GM21737 (cell line): ENCODE data around the gene CAB39.

Experiments
- ATAC-seq: cut with Tn5 transposase; IDR thresholded peaks from one replicate; pipeline ENCODE4 v1.9.1; 2021; ENCODE audit warnings: mild to moderate bottlenecking, moderate library complexity; ENCODE audit not compliant: unreplicated experiment

Gene CAB39

DNA sequence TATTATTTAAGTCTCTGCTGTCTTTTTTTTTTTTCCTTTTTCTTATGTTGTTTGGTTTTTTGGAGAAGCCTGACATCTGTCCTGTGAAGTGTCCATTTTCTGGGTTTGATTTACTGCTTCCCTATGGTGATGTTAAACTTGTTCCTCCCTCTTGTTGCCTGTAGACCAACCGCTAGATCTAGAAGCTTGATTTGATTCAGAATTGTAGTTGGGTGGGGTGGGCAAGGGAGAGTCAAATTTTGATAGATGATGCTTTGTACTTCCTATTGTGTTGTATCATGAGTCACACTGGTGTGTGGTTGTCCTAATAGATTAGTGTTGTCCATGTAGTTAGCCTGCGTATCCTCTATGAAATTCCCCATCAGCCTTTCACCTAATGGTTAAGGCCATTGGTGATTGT, 35.4 kb downstream of the CAB39 start:
- no peak for ATAC-seq

- no peak for ATAC-seq
These were observed 36.5 kb downstream of the CAB39 start for GRCh38 chr2:230749111-230749510.

DNA sequence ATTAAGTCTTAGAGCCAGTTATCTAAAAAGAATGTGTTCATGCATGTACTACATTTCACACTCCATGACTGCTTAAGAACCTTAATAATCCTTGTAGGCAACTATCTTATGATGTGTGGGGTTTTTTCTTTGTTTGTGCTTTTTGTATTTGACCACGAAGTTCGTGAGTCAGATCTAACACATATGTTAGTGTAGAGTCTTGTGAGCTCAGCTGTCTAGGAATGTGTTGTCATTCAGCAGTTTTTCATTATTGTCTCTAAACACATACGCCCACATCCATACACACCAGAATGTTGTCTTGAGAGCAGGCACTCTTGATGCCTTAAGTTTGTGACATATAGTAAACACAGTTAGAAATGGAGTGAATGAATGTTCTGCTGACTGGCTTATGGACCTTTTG, 38.4 kb downstream of the CAB39 start:
- no peak for ATAC-seq

DNA sequence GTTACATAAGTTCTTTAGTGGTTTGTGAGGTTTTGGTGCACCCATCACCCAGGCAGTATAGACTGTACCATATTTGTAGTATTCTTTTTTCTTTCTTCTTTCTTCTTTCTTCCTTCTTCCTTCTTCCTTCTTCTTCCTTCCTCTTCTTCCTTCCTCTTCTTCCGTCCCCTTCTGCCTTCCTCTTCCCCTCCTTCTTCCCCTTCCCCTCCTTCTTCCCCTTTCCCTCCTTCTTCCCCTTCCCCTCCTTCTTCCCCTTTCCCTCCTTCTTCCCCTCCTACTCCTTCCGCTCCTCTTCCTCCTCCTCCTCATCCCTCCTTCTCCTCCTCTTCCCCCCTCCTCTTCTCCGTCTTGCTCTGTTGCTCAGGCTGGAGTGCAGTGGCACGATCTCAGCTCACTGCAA, 41.6 kb downstream of the CAB39 start:
- no peak for ATAC-seq

GRCh38 chr2:230757476-230757875, 44.8 kb downstream of the CAB39 start:
- no peak for ATAC-seq

DNA sequence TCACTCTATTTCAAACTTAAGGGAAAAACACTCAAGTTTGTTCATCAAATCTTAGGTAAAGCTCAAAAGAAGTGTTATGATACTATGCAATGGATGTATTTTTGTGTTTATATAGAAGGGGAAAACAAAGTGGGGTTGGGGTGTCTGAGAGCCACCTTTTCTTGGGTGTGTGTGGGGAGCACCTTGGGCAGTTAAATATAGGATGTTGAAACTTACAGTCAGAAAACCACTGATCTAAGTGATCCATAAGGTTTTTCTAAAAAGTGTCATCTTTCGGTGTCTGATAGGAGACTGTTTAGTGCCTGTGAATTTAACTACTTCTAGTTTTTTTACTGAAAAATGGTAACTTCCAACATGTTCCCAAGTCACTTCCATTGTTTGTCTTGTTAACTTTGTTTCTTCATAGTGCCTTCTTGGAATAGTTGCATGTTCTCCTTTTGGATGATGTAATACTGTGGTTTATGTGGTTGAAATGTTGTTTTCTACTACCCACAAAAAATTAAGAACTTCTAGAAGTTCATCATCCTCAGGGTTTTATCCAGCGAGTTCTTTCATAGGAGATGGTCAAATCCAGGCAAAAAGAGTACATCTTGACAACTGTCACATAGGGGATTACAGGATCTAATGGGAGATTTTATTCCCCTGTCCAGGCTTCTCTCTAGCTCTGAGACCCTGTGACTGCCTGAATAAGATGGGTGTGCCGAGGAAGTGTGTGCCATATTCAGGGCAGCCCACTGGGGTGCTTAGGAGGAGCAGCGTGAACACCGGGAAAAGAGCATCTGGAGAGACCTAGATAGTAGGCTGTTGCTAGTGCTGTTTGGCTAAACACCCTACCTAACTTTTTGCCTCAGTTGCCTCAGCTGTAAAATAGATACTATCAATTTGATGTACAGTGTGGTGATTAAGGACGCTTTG, 46.2 kb downstream of the CAB39 start:
- no peak for ATAC-seq

DNA sequence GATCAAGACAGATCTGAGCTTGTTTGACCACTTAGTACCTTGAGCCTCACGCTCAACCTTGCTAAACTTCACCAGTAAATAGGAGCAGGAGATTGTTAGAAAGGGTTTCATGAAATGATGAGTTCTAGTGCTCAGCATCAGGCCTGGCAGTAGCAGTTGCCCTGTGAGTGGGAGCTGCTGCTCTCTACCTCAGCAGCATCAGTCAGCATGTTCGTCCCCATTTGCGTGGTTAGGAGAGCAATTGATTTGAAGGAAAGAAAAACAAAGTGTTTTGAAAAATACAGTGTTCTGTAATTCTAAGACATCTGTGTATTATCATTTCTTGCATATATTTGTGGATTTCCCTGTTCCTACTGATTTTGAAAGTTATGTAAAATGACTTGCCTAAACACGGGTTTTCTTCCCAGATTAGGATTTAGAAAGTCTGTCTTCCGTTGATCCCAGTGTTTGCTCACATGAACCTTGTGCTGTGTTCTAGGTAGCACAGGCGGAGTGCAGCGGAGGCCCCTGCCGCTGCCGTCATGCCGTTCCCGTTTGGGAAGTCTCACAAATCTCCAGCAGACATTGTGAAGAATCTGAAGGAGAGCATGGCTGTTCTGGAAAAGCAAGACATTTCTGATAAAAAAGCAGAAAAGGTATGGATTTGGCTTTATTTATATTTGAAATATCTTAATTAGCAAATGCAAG, 47.0 kb downstream of the CAB39 start:
- no peak for ATAC-seq

DNA sequence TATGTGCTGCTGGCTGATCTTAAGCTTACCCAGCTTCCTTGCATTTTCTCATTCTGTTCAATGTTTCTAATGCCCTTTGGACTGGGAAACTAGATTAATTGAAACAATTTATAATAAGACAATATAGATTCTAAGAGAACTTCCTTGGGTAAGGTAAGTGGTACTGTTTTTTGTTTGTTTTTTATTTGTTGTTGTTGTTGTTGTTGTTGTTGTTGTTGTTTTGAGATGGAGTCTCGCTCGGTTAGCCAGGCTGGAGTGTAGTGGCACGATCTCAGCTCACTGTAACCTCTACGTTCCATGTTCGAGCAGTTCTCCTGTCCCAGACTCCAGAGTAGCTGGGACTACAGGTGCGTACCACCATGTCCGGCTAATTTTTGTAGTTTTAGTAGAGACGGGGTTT, 49.1 kb downstream of the CAB39 start:
- no peak for ATAC-seq

- ATAC-seq: no peak
These were observed 49.8 kb downstream of the CAB39 start for GRCh38 chr2:230762317-230762896.

GRCh38 chr2:230764346-230764745, 51.7 kb downstream of the CAB39 start:
- no peak for ATAC-seq

GRCh38 chr2:230765611-230766300, 53.1 kb downstream of the CAB39 start:
- no peak for ATAC-seq

GRCh38 chr2:230767862-230768388, 55.3 kb downstream of the CAB39 start:
- no peak for ATAC-seq

DNA sequence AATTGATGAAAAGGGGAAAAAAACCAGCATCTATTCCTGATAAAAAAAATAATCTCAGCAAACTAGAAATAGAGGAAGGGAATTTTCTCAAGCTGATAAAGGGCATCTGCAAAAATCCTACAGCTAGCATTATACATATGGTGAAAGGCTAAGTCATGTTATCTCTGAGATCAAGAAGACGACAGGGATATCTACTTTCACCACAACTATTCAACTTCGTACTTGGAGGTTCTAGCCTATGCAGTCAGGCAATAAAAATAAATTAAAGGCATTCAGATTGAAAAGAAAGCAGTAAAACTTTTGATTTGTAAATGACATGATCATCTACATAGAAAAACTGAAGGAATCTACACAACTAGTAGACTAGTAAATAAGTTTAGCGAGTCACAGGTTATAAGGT, 58.2 kb downstream of the CAB39 start:
- no peak for ATAC-seq

DNA sequence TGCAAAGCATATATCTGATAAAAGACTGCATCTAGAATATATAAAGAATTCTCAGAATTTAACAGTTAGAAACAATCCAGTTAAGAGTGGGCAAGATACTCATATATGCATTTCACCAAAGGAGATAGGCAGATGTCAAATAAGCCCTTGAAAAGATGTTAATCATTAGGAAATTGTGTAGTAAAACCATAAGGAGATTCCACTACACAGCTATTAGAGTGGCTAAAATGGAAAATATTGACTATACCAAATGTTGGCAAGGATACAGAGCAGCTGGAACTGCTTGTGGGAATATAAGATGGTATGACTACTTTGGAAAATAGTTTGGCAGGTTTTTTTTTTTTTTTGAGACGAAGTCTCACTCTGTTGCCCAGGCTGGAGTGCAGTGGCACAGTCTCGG, 59.5 kb downstream of the CAB39 start:
- ATAC-seq: no peak

- ATAC-seq: no peak
These were observed 60.6 kb downstream of the CAB39 start for GRCh38 chr2:230773039-230773773.

DNA sequence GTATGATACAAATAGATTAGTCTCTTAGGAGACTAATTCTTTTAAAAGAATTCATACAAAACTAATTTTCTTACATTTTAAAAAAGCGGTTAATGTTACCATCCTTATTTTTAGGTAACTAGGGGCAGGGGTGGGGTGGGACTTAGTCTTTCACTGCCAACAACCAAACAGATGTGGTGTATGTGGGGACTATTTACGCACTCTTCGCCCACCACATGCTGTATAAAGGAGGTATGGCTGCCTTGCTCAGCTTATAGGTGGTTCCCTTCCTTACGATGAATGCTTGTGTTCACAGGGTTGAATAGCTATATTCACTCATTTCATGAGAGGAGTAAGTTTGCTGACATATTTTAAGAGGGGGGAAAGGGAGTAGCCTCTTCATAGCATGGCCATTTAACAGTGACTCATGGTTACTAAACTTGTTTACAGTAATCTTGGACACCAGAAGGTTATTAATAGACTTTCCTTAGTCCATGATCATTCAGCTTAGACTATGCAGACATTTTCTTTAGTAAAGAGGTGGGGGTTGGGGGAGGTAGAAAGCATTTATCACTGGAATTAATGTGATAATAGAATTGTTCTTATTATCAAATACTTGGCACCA, 61.8 kb downstream of the CAB39 start:
- no peak for ATAC-seq

- ATAC-seq: no peak
These were observed 63.1 kb downstream of the CAB39 start for GRCh38 chr2:230775737-230776136.

GRCh38 chr2:230777721-230778120, 65.1 kb downstream of the CAB39 start:
- ATAC-seq: no peak

GRCh38 chr2:230778350-230779063, 65.9 kb downstream of the CAB39 start:
- ATAC-seq: no peak
